HepG2 (cell line): ENCODE results near the gene MAJIN. TPM values are rescaled to one million over a fixed set of nuclear protein-coding genes. Genes with fewer than 3 reads are reported as not detected.

Experiments used
- ADNP ChIP-seq: sonication (generic); formaldehyde crosslinking; IDR thresholded peaks from 2 replicates; pipeline ENCODE4 v1.4.0; 2020; ENCODE audit warnings: missing genetic modification reagents
- AGO2 ChIP-seq: fragments of 200-400 bp; formaldehyde crosslinking; optimal IDR thresholded peaks from 2 replicates; pipeline ENCODE3; 2017; ENCODE audit warnings: mild to moderate bottlenecking, low read depth, low read length, moderate library complexity
- DNMT3B ChIP-seq: conservative IDR thresholded peaks from 2 replicates; pipeline ENCODE4 v1.6.1; 2016; ENCODE audit warnings: missing biosample characterization, control low read depth
- ELF3 ChIP-seq: IDR thresholded peaks from 2 replicates; pipeline ENCODE4 v1.6.1; 2016; ENCODE audit warnings: missing genetic modification reagents, missing compliant biosample characterization
- FOSL2 ChIP-seq: sonication (generic); formaldehyde crosslinking; IDR thresholded peaks from 2 replicates; pipeline ENCODE4 v1.4.0; 2020; ENCODE audit warnings: missing genetic modification reagents
- HDAC1 ChIP-seq: sonication (generic); formaldehyde crosslinking; IDR thresholded peaks from 2 replicates; pipeline ENCODE4 v1.5.1; 2020; ENCODE audit warnings: mild to moderate bottlenecking, missing genetic modification reagents
- KDM1A ChIP-seq: IDR thresholded peaks from 2 replicates; pipeline ENCODE4 v1.6.1; 2016; ENCODE audit warnings: missing compliant biosample characterization
- PHF5A ChIP-seq: IDR thresholded peaks from one replicate; pipeline ENCODE4 v1.6.1; 2018; ENCODE audit warnings: low read depth, missing genetic modification reagents; ENCODE audit not compliant: unreplicated experiment
- PTBP1 ChIP-seq: fragments of 200-400 bp; formaldehyde crosslinking; IDR thresholded peaks from 2 replicates; pipeline ENCODE4 v1.6.1; 2018; ENCODE audit warnings: low read length, low read depth; ENCODE audit not compliant: poor library complexity, severe bottlenecking
- SATB2 ChIP-seq: sonication (generic); formaldehyde crosslinking; IDR thresholded peaks from 2 replicates; pipeline ENCODE4 v1.5.0; 2020; ENCODE audit warnings: missing genetic modification reagents
- SMARCE1 ChIP-seq: fragments of 450-650 bp; IDR thresholded peaks from 2 replicates; pipeline ENCODE4 v1.6.1; 2017; ENCODE audit warnings: borderline replicate concordance
- TCF7L2 ChIP-seq: IDR thresholded peaks from 2 replicates; pipeline ENCODE4 v1.6.1; 2011; ENCODE audit warnings: mild to moderate bottlenecking, low read depth, low read length, moderate library complexity
- YEATS2 ChIP-seq: sonication (generic); formaldehyde crosslinking; IDR thresholded peaks from 2 replicates; pipeline ENCODE4 v1.4.0; 2020; ENCODE audit warnings: missing genetic modification reagents, borderline replicate concordance
- ZFP36L2 ChIP-seq: sonication (generic); formaldehyde crosslinking; IDR thresholded peaks from 2 replicates; pipeline ENCODE4 v1.4.0; 2020; ENCODE audit warnings: missing genetic modification reagents
- ZNF121 ChIP-seq: sonication (generic); formaldehyde crosslinking; IDR thresholded peaks from 2 replicates; pipeline ENCODE4 v1.5.0; 2020; ENCODE audit warnings: mild to moderate bottlenecking, missing genetic modification reagents
- ZNF350 ChIP-seq: sonication (generic); formaldehyde crosslinking; IDR thresholded peaks from 2 replicates; pipeline ENCODE4 v1.4.0; 2020; ENCODE audit warnings: mild to moderate bottlenecking, low read depth, missing genetic modification reagents, borderline replicate concordance
- ZNF564 ChIP-seq: sonication (generic); formaldehyde crosslinking; IDR thresholded peaks from 2 replicates; pipeline ENCODE4 v1.8.1; 2023; ENCODE audit warnings: mild to moderate bottlenecking, missing genetic modification reagents
- ZNF567 ChIP-seq: sonication (generic); formaldehyde crosslinking; IDR thresholded peaks from 2 replicates; pipeline ENCODE4 v1.8.1; 2023; ENCODE audit warnings: mild to moderate bottlenecking, missing genetic modification reagents, borderline replicate concordance
- ZNF678 ChIP-seq: sonication (generic); formaldehyde crosslinking; IDR thresholded peaks from 2 replicates; pipeline ENCODE4 v1.4.0; 2020; ENCODE audit warnings: mild to moderate bottlenecking, missing genetic modification reagents
- ZNF691 ChIP-seq: sonication (generic); formaldehyde crosslinking; IDR thresholded peaks from 2 replicates; pipeline ENCODE4 v1.4.0; 2020; ENCODE audit warnings: missing genetic modification reagents, low read depth, mild to moderate bottlenecking, borderline replicate concordance
- ZNF790 ChIP-seq: sonication (generic); formaldehyde crosslinking; IDR thresholded peaks from 2 replicates; pipeline ENCODE4 v1.8.0; 2022; ENCODE audit warnings: missing genetic modification reagents, mild to moderate bottlenecking, borderline replicate concordance
- ZSCAN31 ChIP-seq: sonication (generic); formaldehyde crosslinking; IDR thresholded peaks from 2 replicates; pipeline ENCODE4 v1.5.0; 2020; ENCODE audit warnings: low read depth, mild to moderate bottlenecking, missing genetic modification reagents
- polyA plus RNA-seq, 8 experiments: library from polyadenylated mRNA; depleted of rRNA in 3 of 8; stranded (reverse) in 7 of 8; unstranded in 1 of 8; fragments of >200 nt; fragmentation: Illumina TruSeq in 4 of 8; extraction: Trizol in 4 of 8; gene quantifications; 2 replicates each; pipeline versions ENCODE4 v1.2.1 to v1.2.3, GENCODE V29; 2011 to 2016; ENCODE audit warnings: low read depth in 4 of 8, missing spikeins in 1 of 8, mixed read lengths in 1 of 8; ENCODE audit not compliant: insufficient read depth in 1 of 8
- total RNA-seq, 5 experiments: library from RNA; depleted of rRNA; stranded (reverse); fragments of >200 nt; fragmentation: Illumina TruSeq; extraction: Trizol; gene quantifications; 2 replicates each; pipeline ENCODE4 v1.2.3, GENCODE V29; 2016; ENCODE audit warnings: low read depth in 1 of 5
- TF ChIP-seq, protein P1 (sequence below): sonication (generic); formaldehyde crosslinking; IDR thresholded peaks from 2 replicates; pipeline ENCODE4 v1.5.0; 2020; ENCODE audit warnings: mild to moderate bottlenecking, missing genetic modification reagents, borderline replicate concordance

The MAJIN gene
- total and polyA plus RNA-seq, 2 of the 13 experiments (the other 11 are each of a cell fraction or from before 2014, with no cell fraction given): not detected

- TF ChIP-seq ZSCAN31 (CRISPR knock-in tag) (no peak), ZNF121 (CRISPR knock-in tag) (peak; percentile 98), YEATS2 (CRISPR knock-in tag) (no peak), ZNF691 (0 out of 2 replicates have a peak, but pooled peaks have one; percentile 8), ZFP36L2 (CRISPR knock-in tag) (no peak), ZNF678 (CRISPR knock-in tag) (no peak), ADNP (0 out of 2 replicates have a peak, but pooled peaks have one; percentile 59), ZNF567 (CRISPR knock-in tag) (no peak), KDM1A (0 out of 2 replicates have a peak, but pooled peaks have one; percentile 63), HDAC1 (CRISPR knock-in tag) (peak; percentile 7; the same call in 1 of the 2 replicates), PTBP1 (no peak), ZNF564 (peak; percentile 22; the same call in 1 of the 2 replicates), FOSL2 (CRISPR knock-in tag) (no peak), ZNF790 (no peak), PHF5A (CRISPR knock-in tag) (no peak), ZNF350 (no peak), TCF7L2 (no peak), AGO2 (peak; percentile 40), ELF3 (no peak), SMARCE1 (no peak), DNMT3B (CRISPR knock-in tag) (no peak), SATB2 (CRISPR knock-in tag) (no peak)
- TF ChIP-seq, protein P1, sequence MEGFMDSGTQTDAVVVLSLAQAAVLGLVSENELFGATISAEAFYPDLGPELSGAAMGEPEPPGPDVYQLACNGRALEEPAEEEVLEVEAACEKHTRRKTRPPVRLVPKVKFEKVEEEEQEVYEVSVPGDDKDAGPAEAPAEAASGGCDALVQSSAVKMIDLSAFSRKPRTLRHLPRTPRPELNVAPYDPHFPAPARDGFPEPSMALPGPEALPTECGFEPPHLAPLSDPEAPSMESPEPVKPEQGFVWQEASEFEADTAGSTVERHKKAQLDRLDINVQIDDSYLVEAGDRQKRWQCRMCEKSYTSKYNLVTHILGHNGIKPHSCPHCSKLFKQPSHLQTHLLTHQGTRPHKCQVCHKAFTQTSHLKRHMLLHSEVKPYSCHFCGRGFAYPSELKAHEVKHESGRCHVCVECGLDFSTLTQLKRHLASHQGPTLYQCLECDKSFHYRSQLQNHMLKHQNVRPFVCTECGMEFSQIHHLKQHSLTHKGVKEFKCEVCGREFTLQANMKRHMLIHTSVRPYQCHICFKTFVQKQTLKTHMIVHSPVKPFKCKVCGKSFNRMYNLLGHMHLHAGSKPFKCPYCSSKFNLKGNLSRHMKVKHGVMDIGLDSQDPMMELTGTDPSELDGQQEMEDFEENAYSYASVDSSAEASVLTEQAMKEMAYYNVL (CRISPR knock-in tag): no peak
These were observed 42.9 kb upstream of the MAJIN start (continued) for GRCh38 chr11:65014726-65015227.
